Skeletal muscle cell (primary cell): ENCODE results near the gene GPR153.
"Not testable (repeated sequence)": the region's sequence is repeated elsewhere in the genome, so short reads cannot be mapped to it uniquely, and the experiment has no call there.

Experiments used
- DNase-seq: peaks from one replicate; pipeline ENCODE4 v3.0.0-alpha.2; 2010; ENCODE audit warnings: low read depth
- H3K4me3 ChIP-seq: 2 replicates; pipeline ENCODE4 v1.5.1; 2011; ENCODE audit warnings: low read depth, mild to moderate bottlenecking, control low read depth, low read length, moderate library complexity

GPR153 gene

DNA sequence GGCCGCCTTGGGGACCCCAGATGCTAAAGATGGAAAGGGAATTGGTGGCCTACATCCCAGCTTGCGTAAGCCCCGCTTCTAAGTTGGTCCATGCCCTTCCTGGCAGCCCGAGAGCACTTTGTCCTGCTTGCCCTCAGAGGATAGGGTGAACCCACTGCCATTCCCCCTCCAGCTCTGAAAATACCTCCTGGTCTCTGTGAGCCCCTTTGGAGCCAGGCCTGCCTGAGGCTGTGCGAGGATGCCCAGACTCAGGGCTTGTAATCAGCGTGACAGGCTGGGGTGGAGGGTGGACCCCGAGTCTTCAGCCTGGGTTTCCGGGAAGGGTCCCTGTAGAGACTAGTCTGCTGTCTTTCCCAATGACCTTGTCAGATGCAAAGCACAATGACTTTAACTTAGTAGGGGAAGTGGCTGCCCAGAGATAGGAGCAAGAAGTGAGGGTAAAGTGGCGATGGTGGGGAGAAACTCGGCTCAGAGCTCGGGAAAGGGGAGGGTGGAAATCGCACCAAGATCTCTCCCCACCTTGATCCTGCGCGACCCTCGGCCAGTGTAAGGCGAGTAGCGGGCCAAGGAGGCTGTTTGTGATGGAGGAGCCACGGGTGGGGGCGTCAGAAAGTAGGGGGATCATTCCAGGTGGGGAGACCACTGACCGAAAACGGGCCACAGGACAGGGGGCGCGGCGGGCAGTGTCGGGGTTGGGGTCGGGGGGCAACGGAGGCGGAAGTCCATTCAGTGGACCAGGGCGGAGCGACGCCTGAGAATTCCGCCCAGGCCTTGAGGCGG, 19.6 kb downstream of the GPR153 start:
- peak overlapping the region; percentile 28 for H3K4me3 ChIP-seq
- DNase-seq, result no peak

DNA sequence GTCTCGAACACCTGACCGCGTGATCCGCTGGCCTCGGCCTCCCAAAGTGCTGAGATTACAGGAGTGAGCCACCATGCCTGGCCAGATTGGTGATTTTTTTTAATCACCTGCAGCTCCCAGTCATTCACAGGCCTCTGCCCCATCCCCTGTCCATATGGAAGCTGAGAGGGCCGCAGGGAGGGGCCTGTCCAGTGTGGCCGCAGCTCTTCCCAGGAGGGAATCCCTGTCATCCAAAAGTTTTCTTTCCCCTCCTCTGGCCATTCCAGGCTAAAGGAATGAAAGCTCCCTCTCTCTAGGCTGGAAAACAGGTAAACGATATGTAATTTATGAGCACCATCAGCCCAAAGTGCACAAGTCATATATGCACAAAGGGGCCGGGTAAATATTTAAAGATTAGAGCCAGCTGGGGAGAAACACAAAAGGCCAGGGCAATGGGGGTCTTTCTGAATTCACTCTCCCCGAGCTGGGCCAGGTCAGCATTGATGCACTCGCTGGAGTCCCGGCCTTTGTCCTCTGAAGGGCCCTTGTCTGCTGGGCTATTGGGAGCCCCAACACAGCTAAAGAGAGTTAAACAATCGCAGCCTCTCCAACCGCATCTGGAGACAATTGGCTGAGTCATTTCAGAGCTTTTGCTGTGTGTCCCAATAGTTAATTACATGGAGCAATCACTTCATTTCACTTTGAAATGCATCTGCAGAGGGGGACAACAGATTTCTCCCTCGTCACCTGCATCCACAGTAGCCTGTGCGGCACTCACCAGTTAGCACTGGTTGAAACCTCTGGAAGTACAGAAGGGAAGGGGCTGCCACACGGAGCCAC, 20.7 kb downstream of the GPR153 start:
- no peak for DNase-seq
- H3K4me3 ChIP-seq, result no peak overlapping the region

DNA sequence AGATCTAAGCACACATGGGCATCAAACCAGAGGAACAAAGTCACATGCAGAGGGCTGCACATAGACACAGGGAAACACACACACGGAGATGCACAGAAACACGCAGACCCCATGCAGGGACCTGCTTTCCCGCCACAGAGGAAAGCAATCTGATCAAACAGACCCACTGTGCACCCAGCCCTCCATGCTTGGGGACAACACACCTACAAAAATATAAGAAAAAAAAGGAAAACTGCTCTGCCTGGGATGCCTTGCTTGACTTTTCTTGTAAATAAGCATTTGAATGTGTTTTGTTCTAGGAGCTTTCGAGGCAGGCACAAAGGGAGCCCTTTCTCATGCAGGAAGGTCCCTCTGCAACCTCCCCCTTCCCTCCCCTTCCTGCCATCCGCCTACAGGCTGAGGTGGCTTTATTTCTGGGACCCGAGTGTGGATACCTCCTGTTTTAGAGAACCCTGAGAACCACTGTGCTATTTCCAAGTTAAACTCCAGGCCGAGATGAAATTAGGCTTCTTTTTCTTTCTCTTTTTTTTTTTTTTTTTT, 21.6 kb downstream of the GPR153 start:
- H3K4me3 ChIP-seq, result no peak overlapping the region
- DNase-seq, result no peak

DNA sequence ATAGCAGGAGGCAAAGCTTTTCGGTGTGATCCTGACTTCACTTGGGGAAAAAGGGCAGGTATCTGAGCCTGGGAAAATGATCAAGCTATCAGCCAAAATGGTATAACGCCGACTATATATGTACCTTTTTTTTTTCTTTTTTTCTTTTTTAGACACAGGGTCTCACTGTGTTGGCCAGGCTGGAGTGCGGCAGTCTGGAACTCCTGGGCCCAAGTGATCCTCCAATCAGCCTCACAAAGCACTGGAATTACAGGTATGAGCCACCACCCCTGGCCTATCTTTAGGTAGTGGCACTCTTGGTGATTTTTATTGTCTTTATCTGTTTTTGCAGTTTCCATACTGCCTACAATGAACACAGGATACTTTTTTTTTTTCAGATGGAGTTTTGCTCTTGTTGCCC, 23.8 kb downstream of the GPR153 start:
- no peak for DNase-seq
- no peak overlapping the region for H3K4me3 ChIP-seq

DNA sequence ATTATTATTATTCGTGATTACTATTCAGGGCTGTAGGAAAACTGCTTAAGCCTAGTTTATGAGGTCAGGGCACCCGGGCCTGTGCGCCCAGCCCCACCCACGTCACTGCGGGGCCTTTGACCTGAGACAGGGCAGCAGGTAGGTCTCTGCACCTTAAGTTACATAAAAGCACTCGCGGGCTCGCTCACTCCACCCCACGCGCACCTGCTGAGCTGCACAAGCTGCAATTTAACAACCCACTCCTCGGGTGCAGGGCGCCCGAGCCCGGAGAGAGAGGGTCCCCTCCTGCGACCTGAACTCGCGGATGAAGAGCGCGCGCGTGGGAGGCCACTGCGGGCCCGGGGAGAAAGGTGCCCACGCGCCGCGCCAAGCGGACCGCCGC, 25.6 kb downstream of the GPR153 start:
- H3K4me3 ChIP-seq, result peak overlapping the region; percentile 78

DNA sequence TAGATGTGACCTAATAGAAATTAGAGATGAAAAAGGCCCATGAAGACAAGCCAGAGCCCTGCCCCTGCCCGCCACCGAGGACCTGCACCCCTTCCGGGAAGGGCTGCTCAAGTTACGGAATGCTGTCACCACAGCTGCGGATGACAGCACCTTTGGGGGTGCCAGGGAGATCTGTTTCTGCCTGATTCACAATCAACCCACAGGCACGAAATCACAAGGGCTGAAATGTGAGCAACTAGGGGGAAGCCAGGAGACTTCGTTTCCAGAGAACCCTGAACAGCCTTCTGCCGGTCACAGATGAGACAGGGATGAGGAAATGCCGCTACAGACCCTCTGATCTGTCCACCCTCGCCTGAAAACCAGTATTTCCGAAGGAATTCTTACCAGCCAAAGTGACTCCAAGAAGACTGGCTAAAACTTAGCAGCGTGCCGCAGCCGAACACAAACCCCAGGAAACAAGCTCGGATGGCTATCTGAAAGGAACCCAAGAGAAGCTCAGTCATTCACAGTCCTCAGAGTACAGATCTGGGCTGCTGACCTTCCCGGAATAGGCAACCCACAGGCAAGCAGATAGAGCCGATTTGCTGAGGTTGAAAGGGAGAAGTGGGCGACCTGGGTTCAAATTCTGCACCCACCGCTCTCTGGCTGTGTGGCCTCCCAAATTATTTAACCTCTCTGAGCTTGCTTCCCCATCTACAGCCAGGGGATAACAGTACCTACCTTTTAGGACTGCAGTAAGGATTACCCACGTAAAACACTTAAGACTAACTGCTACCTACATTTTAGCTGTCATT, 26.2 kb downstream of the GPR153 start:
- peak overlapping the region; percentile 78 for H3K4me3 ChIP-seq
- no peak for DNase-seq

More for the DNA sequence above, 25.6 kb downstream of the GPR153 start:
- no peak for DNase-seq

DNA sequence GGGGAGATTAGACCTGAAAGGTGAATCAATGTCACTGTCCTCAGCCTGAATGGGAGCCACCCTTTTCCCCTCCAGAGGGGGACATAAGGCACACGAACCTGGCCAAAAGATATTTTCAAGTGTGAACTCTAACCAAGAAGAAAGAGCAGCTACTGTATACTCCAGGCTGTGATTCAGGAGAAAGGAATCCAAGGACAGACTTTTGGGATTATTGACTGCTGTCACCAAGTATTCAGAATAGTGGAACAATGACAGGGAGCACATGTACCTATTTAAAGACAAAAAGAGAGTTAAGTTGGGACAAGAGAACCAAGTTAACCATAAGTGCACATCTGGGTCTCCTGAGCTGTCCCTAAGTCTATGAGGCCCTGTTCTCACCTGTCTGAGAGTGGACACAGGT, 27.5 kb downstream of the GPR153 start:
- H3K4me3 ChIP-seq, result no peak overlapping the region
- DNase-seq, result no peak

DNA sequence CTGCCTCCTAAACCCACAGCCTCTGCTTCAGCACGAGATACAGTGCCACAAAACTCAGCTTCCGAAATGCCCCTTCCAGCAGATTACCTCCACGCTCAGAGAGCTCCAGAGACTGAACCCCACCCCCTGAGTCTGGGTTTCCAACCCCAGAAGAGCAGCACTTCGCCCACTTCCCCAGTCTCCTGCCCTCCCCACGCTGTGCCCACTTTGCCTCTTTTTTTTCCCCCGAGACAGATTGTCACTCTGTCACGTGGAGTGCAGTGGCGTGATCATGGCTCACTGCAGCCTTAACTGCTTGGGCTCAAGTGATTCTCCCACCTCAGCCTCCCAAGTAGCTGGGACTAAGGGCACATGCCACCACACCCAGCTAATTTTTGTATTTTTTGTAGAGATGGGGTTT, 35.2 kb downstream of the GPR153 start:
- H3K4me3 ChIP-seq, result no peak overlapping the region

DNA sequence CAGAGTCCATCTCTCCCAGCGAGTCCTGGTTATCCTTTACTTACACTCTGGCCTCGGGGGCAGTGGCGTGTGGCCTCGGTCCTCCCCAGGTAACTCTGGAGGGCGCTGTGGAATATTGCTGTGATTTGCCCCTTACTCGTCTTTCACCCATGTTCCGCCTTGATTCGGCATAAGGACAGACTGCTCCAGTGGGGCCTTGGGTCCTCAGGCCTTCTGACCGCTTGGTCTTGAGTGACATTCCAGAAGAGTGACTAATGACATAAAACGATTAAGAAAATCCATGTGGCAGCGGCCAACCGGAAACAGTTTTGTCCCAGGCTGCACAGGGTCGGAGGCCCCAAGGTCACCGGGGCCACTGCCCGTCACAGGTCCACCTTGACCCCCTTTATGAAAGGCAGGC, 36.2 kb downstream of the GPR153 start:
- no peak for DNase-seq
- no peak overlapping the region for H3K4me3 ChIP-seq

More for the DNA sequence above, 35.2 kb downstream of the GPR153 start:
- no peak for DNase-seq

DNA sequence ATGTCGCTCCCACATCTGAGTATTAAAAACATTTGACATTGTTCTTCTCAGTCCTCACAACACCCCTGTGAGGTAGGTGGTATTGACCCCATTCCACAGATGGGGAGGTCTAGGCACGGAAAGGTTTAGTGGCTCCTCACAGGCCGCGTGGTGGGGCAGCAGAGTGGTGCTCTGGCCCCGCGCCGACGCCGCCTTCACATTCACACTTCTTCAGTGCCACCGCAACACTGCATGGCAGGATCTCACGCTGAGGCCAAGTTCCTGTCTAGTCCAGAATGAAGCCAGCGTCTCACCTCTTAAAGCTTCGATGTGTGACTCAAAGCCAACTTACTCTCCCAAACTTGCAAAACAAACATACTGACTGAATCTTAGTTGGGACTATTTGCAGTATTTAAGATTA, 37.3 kb downstream of the GPR153 start:
- DNase-seq, result no peak
- H3K4me3 ChIP-seq, result no peak overlapping the region

DNA sequence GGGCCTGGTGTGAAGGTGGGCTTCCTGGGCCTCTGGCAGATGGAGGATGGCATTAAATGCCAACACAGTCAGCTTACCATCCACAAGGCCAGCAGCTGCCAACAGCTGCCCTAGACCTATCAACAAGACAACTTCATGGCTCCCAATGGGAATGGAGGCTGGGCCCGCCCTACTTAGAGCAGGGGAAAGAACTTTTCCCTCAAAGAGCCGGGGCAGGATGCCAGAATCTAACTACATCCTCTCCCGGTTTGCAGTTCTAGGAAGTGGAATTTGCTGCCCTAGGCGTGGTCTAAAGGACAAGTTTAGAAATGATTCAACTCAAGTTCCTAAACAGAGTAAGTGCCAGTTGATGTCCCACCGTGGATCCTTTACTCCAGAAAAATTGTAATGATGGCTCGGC, 38.3 kb downstream of the GPR153 start:
- no peak overlapping the region for H3K4me3 ChIP-seq
- DNase-seq, result no peak

DNA sequence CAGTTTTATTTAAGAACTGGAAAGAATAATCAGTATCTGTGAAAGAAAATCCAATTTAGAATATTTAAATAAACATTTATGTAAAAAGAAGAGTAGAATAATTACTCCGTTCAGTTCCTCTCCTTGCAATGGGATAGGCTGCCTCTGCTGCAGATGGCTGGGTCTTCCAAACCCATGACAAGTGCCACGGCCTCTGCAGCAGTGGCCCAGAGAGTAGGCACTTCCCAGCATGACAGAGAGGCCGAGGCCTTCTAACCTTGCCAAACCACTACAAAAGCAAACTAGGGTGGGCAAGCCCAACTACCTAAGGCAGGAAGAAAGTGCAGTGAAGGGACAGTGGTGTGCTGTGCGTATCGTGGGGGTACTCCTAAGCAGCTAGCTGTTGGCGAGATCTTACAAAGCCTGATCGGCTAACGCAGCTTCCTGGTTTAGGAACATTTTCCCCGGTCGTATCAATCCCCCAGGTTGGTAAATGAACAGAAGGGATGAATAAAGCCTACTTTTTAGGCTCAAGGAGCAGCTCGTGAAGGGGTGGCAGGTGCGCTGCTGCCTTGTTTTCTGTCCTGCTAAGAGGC, 39.6 kb downstream of the GPR153 start:
- H3K4me3 ChIP-seq, result no peak overlapping the region
- no peak for DNase-seq

DNA sequence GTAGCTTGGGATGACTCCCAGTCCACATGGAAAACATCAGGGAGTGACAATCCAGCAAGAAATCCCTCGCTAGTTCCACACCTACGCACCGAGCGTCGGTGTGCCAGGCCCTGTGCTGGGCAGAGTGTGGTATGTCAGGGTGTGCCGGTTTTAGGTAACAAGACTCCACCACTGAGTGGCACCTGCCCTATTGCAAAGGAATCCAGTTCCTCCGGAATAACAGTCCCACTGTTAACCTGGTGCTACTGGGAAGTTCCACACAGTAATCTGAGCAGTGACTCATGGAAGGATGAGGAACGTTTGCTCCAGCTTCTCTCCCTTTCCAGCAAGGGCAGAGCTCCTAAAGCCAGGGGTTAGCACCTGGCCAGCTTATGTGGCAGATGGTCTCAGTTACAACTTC, 40.7 kb downstream of the GPR153 start:
- DNase-seq, result no peak
- H3K4me3 ChIP-seq, result no peak overlapping the region

DNA sequence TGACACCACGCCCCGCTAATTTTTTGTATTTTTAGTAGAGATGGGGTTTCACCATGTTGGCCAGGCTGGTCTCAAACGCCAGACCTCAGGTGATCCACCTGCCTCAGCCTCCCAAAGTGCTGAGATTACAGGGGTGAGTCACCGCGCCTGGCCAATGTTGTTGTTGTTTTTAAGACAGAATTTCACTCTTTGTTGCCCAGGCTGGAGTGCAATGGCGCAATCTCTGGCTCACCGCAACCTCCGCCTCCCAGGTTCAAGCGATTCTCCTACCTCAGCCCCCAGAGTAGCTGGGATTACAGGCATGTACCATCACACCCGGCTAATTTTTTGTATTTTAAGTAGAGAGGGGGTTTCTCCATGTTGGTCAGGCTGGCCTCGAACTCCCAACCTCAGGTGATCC, 41.3 kb downstream of the GPR153 start:
- DNase-seq, H3K4me3 ChIP-seq: not testable (repeated sequence)

DNA sequence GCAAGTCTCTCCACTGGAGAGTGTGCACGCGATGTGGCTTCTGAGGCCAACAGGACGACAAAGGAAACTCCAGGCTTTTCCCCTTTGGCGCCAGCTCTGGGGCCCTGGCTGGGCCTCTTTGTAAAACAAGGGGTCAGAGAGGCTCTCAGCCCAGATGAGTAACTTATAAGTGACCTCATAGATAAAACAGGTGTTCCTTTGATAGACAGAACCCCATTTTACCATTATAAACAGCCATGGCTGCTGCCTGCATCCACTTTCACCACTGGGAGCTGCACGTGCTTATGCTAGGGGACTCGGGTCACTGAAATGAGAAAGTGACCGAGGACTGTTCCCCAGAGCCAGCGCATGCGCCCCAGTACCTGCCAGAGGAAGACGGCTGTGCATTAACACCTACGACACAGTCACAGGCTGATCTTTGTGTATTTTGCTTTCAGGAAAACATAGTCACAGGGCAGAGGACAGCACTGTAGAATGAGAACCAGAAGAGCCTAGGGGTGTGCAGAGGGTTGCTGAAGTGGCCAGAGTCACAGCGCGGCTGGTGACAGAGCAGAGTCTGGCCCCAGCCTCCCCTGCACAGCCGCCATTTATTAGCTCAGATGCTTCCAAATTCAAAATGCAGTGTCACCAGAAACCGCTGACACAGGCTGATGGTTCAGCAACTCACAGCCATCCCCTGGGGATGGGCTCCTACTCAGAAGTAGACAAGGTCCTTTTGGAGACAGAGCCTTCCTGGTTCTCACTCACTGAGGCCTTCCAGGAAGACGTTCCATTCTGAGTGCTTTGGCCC, 42.3 kb downstream of the GPR153 start:
- no peak overlapping the region for H3K4me3 ChIP-seq
- DNase-seq, result no peak

DNA sequence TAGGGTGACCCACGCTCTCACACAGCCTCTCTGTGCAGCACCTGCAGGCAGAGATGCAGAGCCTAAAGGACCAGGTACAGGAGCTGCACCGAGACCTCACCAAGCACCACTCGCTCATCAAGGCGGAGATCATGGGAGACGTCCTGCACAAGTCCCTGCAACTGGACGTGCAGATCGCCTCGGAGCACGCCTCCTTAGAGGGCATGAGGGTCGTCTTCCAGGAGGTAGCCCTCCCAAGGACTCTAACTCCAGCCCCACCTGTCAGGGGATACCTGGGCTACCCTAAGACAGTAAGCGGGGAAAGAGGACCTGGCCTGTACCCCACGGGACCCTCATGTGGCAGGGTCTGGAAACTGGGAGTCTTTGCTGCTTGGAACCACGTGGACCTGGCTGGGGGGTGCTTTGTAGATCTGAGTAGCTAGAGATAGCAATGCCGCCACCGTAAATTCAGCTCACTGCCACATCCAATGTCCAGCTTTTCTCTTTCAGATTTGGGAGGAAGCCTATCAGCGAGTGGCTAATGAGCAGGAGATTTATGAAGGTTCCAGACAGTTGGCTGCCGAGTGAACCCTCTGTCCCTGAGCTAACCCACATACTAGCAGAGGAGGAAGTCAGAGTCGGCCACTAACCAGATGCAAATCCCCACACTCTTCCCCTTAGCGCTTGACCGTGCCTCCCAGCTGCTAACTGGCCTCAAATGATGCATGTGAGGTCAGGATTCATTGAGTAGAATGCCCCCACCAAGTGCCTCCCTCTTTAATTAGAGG, 48.5 kb downstream of the GPR153 start:
- H3K4me3 ChIP-seq, result no peak overlapping the region
- no peak for DNase-seq

DNA sequence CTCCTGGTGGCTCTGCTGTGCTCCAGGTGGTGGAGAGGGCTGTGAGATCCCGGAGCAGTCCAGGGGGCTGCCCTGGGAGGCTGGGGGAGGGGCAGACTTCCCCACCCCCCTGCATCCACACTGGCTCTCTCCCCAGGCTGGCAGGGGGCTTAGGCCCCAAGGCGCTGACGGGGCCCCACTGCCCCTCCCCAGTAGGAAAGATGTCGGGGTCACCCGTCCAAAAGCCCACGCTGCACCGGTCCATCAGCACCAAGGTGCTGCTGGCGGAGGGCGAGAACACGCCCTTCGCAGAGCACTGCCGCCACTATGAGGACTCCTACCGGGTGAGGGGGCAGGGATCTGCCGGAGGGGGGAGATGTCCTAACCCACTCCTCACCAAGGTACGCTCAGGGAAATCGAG, 49.2 kb downstream of the GPR153 start:
- no peak for DNase-seq
- H3K4me3 ChIP-seq, result no peak overlapping the region
